Stomach smooth muscle (tissue), 2 donors: ENCODE measurements around the gene VPS18.

Source experiments
- H3K27ac ChIP-seq: one replicate; pipeline ENCODE4 v1.7.0; 2013; ENCODE audit warnings: mild to moderate bottlenecking, low read length, inconsistent platforms
- H3K27me3 ChIP-seq, 2 donors: one replicate each; pipeline ENCODE4 v1.7.0; 2013; ENCODE audit warnings: low read length in 2 of 2; ENCODE audit not compliant: insufficient read depth in 2 of 2, control insufficient read depth in 1 of 2
- H3K36me3 ChIP-seq, 2 donors: one replicate each; pipeline ENCODE4 v1.7.0; 2013; ENCODE audit warnings: low read length in 2 of 2; ENCODE audit not compliant: control insufficient read depth in 2 of 2, insufficient read depth in 2 of 2
- H3K4me1 ChIP-seq: one replicate; pipeline ENCODE4 v1.7.0; 2013; ENCODE audit warnings: low read length; ENCODE audit not compliant: control insufficient read depth, insufficient read depth
- H3K4me3 ChIP-seq, 2 donors: one replicate each; pipeline ENCODE4 v1.7.0; 2013; ENCODE audit warnings: low read length in 2 of 2
- H3K9ac ChIP-seq, 2 donors: one replicate each; pipeline ENCODE4 v1.7.0; 2013; ENCODE audit warnings: low read length in 2 of 2, mild to moderate bottlenecking in 1 of 2
- H3K9me3 ChIP-seq, 2 donors: one replicate each; pipeline ENCODE4 v1.7.0; 2013; ENCODE audit warnings: low read length in 2 of 2; ENCODE audit not compliant: control insufficient read depth in 2 of 2
- donor health status: healthy.
- donor health status: Pancreatic carcinoma.

The VPS18 gene

GRCh38 chr15:40889112-40889511 lies 5.1 kb upstream of the VPS18 start:
- no peaks in the 10 kb centered on the region for H3K9me3 ChIP-seq
- no peak overlapping the region for H3K9ac ChIP-seq
- H3K4me1 ChIP-seq = peaks cover 10% of the 10 kb centered on the region
- H3K27ac ChIP-seq = no peak overlapping the region
- H3K36me3 ChIP-seq = no peaks in the 10 kb centered on the region
- no peak overlapping the region for H3K4me3 ChIP-seq
- no peaks in the 10 kb centered on the region for H3K27me3 ChIP-seq

- no peak overlapping the region for H3K27ac ChIP-seq
- H3K36me3 ChIP-seq = peaks cover 3% of the 10 kb centered on the region in 2 donors
- H3K4me3 ChIP-seq = no peak overlapping the region
- H3K9ac ChIP-seq = no peak overlapping the region
- no peaks in the 10 kb centered on the region for H3K27me3 ChIP-seq
- peaks cover 20% of the 10 kb centered on the region for H3K4me1 ChIP-seq
- no peaks in the 10 kb centered on the region for H3K9me3 ChIP-seq
Observed at GRCh38 chr15:40891138-40891537, 3.1 kb upstream of the VPS18 start.

DNA sequence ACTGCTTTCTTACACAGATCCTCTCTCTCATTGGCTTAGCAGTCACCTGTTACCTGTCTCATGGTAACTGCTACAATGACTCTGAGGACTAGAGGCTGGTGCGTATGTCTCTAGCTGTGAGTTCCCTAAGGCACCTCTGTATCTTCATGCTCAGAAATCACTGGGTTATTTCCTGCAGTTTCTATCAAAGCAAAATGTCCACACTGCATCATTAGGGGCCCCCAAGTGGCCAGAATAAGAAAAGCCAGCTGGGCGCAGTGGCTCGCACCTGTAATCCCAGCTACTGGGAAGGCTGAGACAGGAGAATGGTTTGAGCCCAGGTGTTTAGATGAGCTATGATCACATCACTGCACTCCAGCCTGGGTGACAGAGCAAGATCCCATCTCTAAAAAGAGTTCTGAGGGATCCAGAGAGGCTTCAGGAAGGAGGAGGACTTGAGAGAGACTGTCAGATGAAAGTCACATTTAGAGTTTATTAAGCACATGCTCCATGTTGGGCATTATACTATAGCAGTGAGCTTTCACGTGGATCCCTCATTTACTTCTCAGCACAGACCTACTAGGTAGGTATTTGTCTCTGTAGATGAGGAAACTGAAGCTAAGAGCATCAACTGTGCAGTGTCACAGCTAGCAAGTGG lies 2.3 kb upstream of the VPS18 start:
- H3K9ac ChIP-seq = no peak overlapping the region
- peaks cover 3 to 4% of the 10 kb centered on the region in 2 donors for H3K36me3 ChIP-seq
- peaks cover 20% of the 10 kb centered on the region for H3K4me1 ChIP-seq
- H3K9me3 ChIP-seq = no peaks in the 10 kb centered on the region
- H3K27me3 ChIP-seq = no peaks in the 10 kb centered on the region
- H3K4me3 ChIP-seq = no peak overlapping the region
- no peak overlapping the region for H3K27ac ChIP-seq

GRCh38 chr15:40892447-40893012 lies 1.7 kb upstream of the VPS18 start:
- H3K27me3 ChIP-seq = no peaks in the 10 kb centered on the region
- H3K36me3 ChIP-seq = peaks cover 3 to 4% of the 10 kb centered on the region in 2 donors
- H3K9ac ChIP-seq = no peak overlapping the region
- no peak overlapping the region for H3K27ac ChIP-seq
- no peaks in the 10 kb centered on the region for H3K9me3 ChIP-seq
- no peak overlapping the region for H3K4me3 ChIP-seq
- H3K4me1 ChIP-seq = peaks cover 20% of the 10 kb centered on the region

GRCh38 chr15:40893019-40893670 lies 1.1 kb upstream of the VPS18 start:
- peaks cover 3 to 4% of the 10 kb centered on the region in 2 donors for H3K36me3 ChIP-seq
- peaks cover 20% of the 10 kb centered on the region for H3K4me1 ChIP-seq
- H3K27ac ChIP-seq = peak overlapping the region; percentile 88
- H3K27me3 ChIP-seq = no peaks in the 10 kb centered on the region
- peak overlapping the region; percentile 91 to 95 for H3K4me3 ChIP-seq
- H3K9ac ChIP-seq = peak overlapping the region; percentile 82 to 90
- H3K9me3 ChIP-seq = no peaks in the 10 kb centered on the region

GRCh38 chr15:40894681-40895448 lies 615 bp downstream of the VPS18 start:
- peak overlapping the region; percentile 91 to 95 for H3K4me3 ChIP-seq
- H3K36me3 ChIP-seq = peaks cover 16 to 17% of the 10 kb centered on the region in 2 donors
- H3K4me1 ChIP-seq = peaks cover 20% of the 10 kb centered on the region
- H3K9me3 ChIP-seq = no peaks in the 10 kb centered on the region
- H3K9ac ChIP-seq = peak overlapping the region; percentile 88 to 93
- no peaks in the 10 kb centered on the region for H3K27me3 ChIP-seq
- H3K27ac ChIP-seq = peak overlapping the region; percentile 86

DNA sequence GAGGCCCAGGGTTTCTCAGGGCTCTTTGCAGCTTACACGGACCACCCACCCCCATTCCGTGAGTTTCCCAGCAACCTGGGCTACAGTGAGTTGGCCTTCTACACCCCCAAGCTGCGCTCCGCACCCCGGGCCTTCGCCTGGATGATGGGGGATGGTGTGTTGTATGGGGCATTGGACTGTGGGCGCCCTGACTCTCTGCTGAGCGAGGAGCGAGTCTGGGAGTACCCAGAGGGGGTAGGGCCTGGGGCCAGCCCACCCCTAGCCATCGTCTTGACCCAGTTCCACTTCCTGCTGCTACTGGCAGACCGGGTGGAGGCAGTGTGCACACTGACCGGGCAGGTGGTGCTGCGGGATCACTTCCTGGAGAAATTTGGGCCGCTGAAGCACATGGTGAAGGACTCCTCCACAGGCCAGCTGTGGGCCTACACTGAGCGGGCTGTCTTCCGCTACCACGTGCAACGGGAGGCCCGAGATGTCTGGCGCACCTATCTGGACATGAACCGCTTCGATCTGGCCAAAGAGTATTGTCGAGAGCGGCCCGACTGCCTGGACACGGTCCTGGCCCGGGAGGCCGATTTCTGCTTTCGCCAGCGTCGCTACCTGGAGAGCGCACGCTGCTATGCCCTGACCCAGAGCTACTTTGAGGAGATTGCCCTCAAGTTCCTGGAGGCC lies 5.4 kb downstream of the VPS18 start:
- Histone ChIP-seq H3K9me3 (no peaks in the 10 kb centered on the region), H3K4me1 (peaks cover 19% of the 10 kb centered on the region), H3K27ac (no peak overlapping the region), H3K27me3 (no peaks in the 10 kb centered on the region), H3K9ac (no peak overlapping the region), H3K36me3 (peaks cover 34 to 48% of the 10 kb centered on the region in 2 donors), H3K4me3 (no peak overlapping the region)

- Histone ChIP-seq H3K4me1 (peaks cover 13% of the 10 kb centered on the region), H3K9me3 (no peaks in the 10 kb centered on the region), H3K9ac (no peak overlapping the region), H3K27ac (no peak overlapping the region), H3K4me3 (no peak overlapping the region), H3K27me3 (no peaks in the 10 kb centered on the region), H3K36me3 (peaks cover 34 to 49% of the 10 kb centered on the region in 2 donors)
Observed at GRCh38 chr15:40900256-40901052, 6.2 kb downstream of the VPS18 start.

DNA sequence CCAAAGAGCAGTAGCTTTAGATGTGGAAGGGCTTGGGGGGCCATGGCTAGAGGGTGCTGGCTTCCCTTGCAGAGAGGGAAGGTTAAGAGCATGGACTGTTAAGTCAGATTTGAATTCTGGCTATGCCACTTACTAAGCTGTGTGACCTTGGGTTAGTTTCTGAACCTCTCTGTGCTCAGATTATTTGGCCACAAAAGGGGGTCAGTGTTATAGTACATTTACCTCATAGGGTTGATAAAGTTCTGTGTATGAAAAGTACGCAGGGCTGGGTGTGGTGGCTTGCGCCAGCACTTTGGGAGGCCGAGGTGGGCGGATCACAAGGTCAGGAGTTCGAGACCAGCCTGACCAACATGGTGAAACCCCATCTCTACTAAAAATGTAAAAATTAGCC lies 6.8 kb downstream of the VPS18 start:
- Histone ChIP-seq H3K4me1 (peaks cover 14% of the 10 kb centered on the region), H3K36me3 (peaks cover 32 to 46% of the 10 kb centered on the region in 2 donors), H3K4me3 (no peak overlapping the region), H3K9me3 (no peaks in the 10 kb centered on the region), H3K27me3 (no peaks in the 10 kb centered on the region), H3K9ac (no peak overlapping the region), H3K27ac (no peak overlapping the region)
